GM19397 (cell line): ENCODE data around the gene PROC.
"Not testable (repeated sequence)": the region's sequence is repeated elsewhere in the genome, so short reads cannot be mapped to it uniquely, and the experiment has no call there.

Experiments
- ATAC-seq: cut with Tn5 transposase; IDR thresholded peaks from one replicate; pipeline ENCODE4 v1.9.1; 2021; ENCODE audit warnings: mild to moderate bottlenecking, moderate library complexity; ENCODE audit not compliant: unreplicated experiment

The PROC gene

GRCh38 chr2:127392828-127393578 is 25.2 kb upstream of the PROC start:
- ATAC-seq, result no peak

GRCh38 chr2:127394492-127394891 is 23.7 kb upstream of the PROC start:
- no peak for ATAC-seq

GRCh38 chr2:127397568-127398238 is 20.5 kb upstream of the PROC start:
- no peak for ATAC-seq

GRCh38 chr2:127398239-127398590 is 20.0 kb upstream of the PROC start:
- ATAC-seq, result peak; percentile 60

GRCh38 chr2:127400533-127400896 is 17.7 kb upstream of the PROC start:
- ATAC-seq, result no peak

GRCh38 chr2:127400897-127401756 is 17.1 kb upstream of the PROC start:
- ATAC-seq, result no peak

- ATAC-seq, result no peak
Measured at GRCh38 chr2:127401757-127402695, 16.2 kb upstream of the PROC start.

- ATAC-seq, result no peak
Measured at GRCh38 chr2:127403460-127403859, 14.8 kb upstream of the PROC start.

GRCh38 chr2:127404466-127405254 is 13.6 kb upstream of the PROC start:
- ATAC-seq, result no peak

- no peak for ATAC-seq
Measured at GRCh38 chr2:127405255-127405610, 13.0 kb upstream of the PROC start.

- no peak for ATAC-seq
Measured at GRCh38 chr2:127406454-127406853, 11.8 kb upstream of the PROC start.

GRCh38 chr2:127407091-127407490 is 11.1 kb upstream of the PROC start:
- ATAC-seq, result no peak

GRCh38 chr2:127407661-127408003 is 10.6 kb upstream of the PROC start:
- ATAC-seq, result no peak

- ATAC-seq, result peak; percentile 76
Measured at GRCh38 chr2:127408004-127408806, 10.0 kb upstream of the PROC start.

- ATAC-seq, result no peak
Measured at GRCh38 chr2:127408807-127409099, 9.5 kb upstream of the PROC start.

GRCh38 chr2:127409716-127410115 is 8.5 kb upstream of the PROC start:
- not testable (repeated sequence) for ATAC-seq

GRCh38 chr2:127410871-127411652 is 7.2 kb upstream of the PROC start:
- ATAC-seq, result no peak

- ATAC-seq, result no peak
Measured at GRCh38 chr2:127411653-127412369, 6.4 kb upstream of the PROC start.
